DOHH2 (cell line): ENCODE measurements around the gene PPL.

Experiments used
- EZH2phosphoT487 ChIP-seq: fragments of 200-600 bp; sonication (generic); IDR thresholded peaks from 2 replicates; pipeline ENCODE4 v1.6.1; 2017; ENCODE audit warnings: borderline replicate concordance, mild to moderate bottlenecking, antibody characterized with exemption, low read length, moderate library complexity, mixed read lengths
- TF ChIP-seq, protein P1 (sequence below): fragments of 200-600 bp; sonication (generic); IDR thresholded peaks from one replicate; pipeline ENCODE4 v1.5.1; 2014; ENCODE audit warnings: antibody characterized with exemption, mild to moderate bottlenecking, low read depth, low read length; ENCODE audit not compliant: poor library complexity, severe bottlenecking

DNA sequence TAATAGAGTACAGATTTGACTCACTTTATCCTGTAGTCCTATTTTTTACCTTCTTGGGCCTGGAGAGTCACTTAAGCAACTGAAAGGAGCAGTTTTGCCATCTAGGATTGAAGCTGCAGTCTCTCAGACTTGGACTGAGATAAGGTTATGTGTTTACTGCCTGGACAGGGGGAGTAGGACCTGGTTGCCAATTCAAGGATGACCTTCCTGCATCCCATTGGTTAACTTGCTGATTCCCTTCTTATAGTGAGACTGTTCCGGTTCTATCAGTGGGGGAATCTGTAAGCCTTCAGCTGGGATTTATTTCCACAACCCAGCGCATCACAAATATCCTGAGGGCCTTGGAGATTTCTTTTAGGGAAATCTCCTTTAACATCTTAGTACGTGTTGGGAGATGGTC, 86.7 kb downstream of the PPL start:
- TF ChIP-seq, protein P1, sequence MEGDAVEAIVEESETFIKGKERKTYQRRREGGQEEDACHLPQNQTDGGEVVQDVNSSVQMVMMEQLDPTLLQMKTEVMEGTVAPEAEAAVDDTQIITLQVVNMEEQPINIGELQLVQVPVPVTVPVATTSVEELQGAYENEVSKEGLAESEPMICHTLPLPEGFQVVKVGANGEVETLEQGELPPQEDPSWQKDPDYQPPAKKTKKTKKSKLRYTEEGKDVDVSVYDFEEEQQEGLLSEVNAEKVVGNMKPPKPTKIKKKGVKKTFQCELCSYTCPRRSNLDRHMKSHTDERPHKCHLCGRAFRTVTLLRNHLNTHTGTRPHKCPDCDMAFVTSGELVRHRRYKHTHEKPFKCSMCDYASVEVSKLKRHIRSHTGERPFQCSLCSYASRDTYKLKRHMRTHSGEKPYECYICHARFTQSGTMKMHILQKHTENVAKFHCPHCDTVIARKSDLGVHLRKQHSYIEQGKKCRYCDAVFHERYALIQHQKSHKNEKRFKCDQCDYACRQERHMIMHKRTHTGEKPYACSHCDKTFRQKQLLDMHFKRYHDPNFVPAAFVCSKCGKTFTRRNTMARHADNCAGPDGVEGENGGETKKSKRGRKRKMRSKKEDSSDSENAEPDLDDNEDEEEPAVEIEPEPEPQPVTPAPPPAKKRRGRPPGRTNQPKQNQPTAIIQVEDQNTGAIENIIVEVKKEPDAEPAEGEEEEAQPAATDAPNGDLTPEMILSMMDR: no peak
- TF ChIP-seq EZH2phosphoT487: no peak
